B cell (primary cell): ENCODE data around the gene DPP4. TPM values are rescaled to one million over a fixed set of nuclear protein-coding genes. Genes with fewer than 3 reads are reported as not detected.

Experiments
- ATAC-seq: fragments of 200-7000 bp; cut with Tn5 transposase; one replicate; pipeline ENCODE4 v1.10.0; 2021; ENCODE audit warnings: low read depth, mild to moderate bottlenecking, moderate number of reproducible peaks, moderate library complexity
- CTCF ChIA-PET: fragments of 350-600 bp; sonication (Branson Sonifier 250); formaldehyde crosslinking; loops from one replicate; lab custom pipeline; 2021; ENCODE audit warnings: antibody characterized with exemption, inconsistent platforms; lab: Charles Lee
- POLR2A ChIA-PET: fragments of 350-600 bp; sonication (Branson Sonifier 250); formaldehyde crosslinking; loops from one replicate; lab custom pipeline; 2021; ENCODE audit warnings: antibody characterized with exemption; lab: Charles Lee
- DNase-seq: peaks from one replicate; pipeline ENCODE4 v3.0.0; 2013
- H2AFZ ChIP-seq: 2 replicates; pipeline ENCODE4 v1.6.1; 2012; ENCODE audit warnings: mild to moderate bottlenecking, low read depth, low read length; ENCODE audit not compliant: insufficient read depth, poor library complexity, severe bottlenecking
- H3K27ac ChIP-seq, 2 donors: 1 replicate in 1 of 2; 2 replicates in 1 of 2; pipeline ENCODE4 v1.5.1; 2012 to 2013; ENCODE audit warnings: low read length in 2 of 2, mild to moderate bottlenecking in 2 of 2, moderate library complexity in 1 of 2
- H3K27me3 ChIP-seq, 4 experiments: fragments of 200-600 bp in 1 of 4; sonication (generic) in 1 of 4; replicated peaks in 1 of 4; 1 replicate in 2 of 4; 2 replicates in 2 of 4; pipeline versions ENCODE4 v1.6.1 to v1.7.0; 2013 to 2016; ENCODE audit warnings: low read length in 3 of 4, mild to moderate bottlenecking in 2 of 4, mixed read lengths in 1 of 4, moderate library complexity in 1 of 4; ENCODE audit not compliant: insufficient read depth in 4 of 4, control insufficient read depth in 3 of 4; ENCODE audit errors: control extremely low read depth in 1 of 4
- H3K36me3 ChIP-seq, 2 experiments: replicated peaks in 1 of 2; 1 replicate in 1 of 2; 2 replicates in 1 of 2; pipeline versions ENCODE4 v1.6.1 to v1.7.1; 2013; ENCODE audit warnings: low read length in 1 of 2; ENCODE audit not compliant: insufficient read depth in 2 of 2, control insufficient read depth in 1 of 2; ENCODE audit errors: control extremely low read depth in 1 of 2, extremely low read depth in 1 of 2
- H3K4me1 ChIP-seq, 2 donors: fragments of 200-600 bp in 1 of 2; sonication (generic) in 1 of 2; 1 replicate in 1 of 2; 2 replicates in 1 of 2; pipeline versions ENCODE4 v1.5.1 to v1.6.1; 2013 to 2017; ENCODE audit warnings: low read length in 2 of 2; ENCODE audit not compliant: control insufficient read depth in 2 of 2, insufficient read depth in 2 of 2
- H3K4me2 ChIP-seq: replicated peaks from 2 replicates; pipeline ENCODE3; 2012; ENCODE audit warnings: mild to moderate bottlenecking, low read depth, low read length; ENCODE audit not compliant: poor library complexity, severe bottlenecking
- H3K4me3 ChIP-seq, 5 experiments: fragments of 200-600 bp in 1 of 5; sonication (generic) in 1 of 5; 1 replicate in 3 of 5; 2 replicates in 2 of 5; pipeline versions ENCODE4 v1.5.1 to v1.7.0; 2011 to 2016; ENCODE audit warnings: low read length in 4 of 5, mild to moderate bottlenecking in 4 of 5, low read depth in 2 of 5, control low read depth in 1 of 5, moderate library complexity in 1 of 5; ENCODE audit not compliant: insufficient read depth in 1 of 5; ENCODE audit errors: control extremely low read depth in 1 of 5, extremely low read depth in 1 of 5
- H3K79me2 ChIP-seq: fragments of 200-600 bp; sonication (generic); one replicate; pipeline ENCODE4 v1.6.0; 2016; ENCODE audit warnings: low read length; ENCODE audit not compliant: control insufficient read depth, insufficient read depth
- H3K9ac ChIP-seq: fragments of 200-600 bp; sonication (generic); 2 replicates; pipeline ENCODE4 v1.6.1; 2017; ENCODE audit warnings: mild to moderate bottlenecking, low read length, moderate library complexity
- H3K9me3 ChIP-seq, 3 donors: one replicate each; pipeline versions ENCODE4 v1.6.1 to v1.7.1; 2013; ENCODE audit warnings: low read length in 2 of 3; ENCODE audit not compliant: control insufficient read depth in 2 of 3, insufficient read depth in 1 of 3; ENCODE audit errors: control extremely low read depth in 1 of 3
- H4K20me1 ChIP-seq: 2 replicates; pipeline ENCODE4 v1.6.0; 2012; ENCODE audit warnings: mild to moderate bottlenecking, low read length; ENCODE audit not compliant: insufficient read depth, control insufficient read depth, poor library complexity, severe bottlenecking
- H3K27ac Mint-ChIP-seq: one replicate; pipeline ENCODE4 v1.8.0; 2021; ENCODE audit warnings: mixed read lengths
- H3K27me3 Mint-ChIP-seq: one replicate; pipeline ENCODE4 v1.8.0; 2021; ENCODE audit warnings: mixed read lengths
- H3K4me1 Mint-ChIP-seq: one replicate; pipeline ENCODE4 v1.8.0; 2021; ENCODE audit warnings: mixed read lengths
- H3K4me3 Mint-ChIP-seq: one replicate; pipeline ENCODE4 v1.8.0; 2021; ENCODE audit warnings: mixed read lengths
- H3K9me3 Mint-ChIP-seq: one replicate; pipeline ENCODE4 v1.8.0; 2022; ENCODE audit warnings: mixed read lengths; ENCODE audit not compliant: insufficient read depth
- EZH2 ChIP-seq: IDR thresholded peaks from 2 replicates; pipeline ENCODE4 v1.6.1; 2012; ENCODE audit warnings: borderline replicate concordance, low read depth, mild to moderate bottlenecking, moderate library complexity, low read length; ENCODE audit not compliant: insufficient read depth, poor library complexity, severe bottlenecking
- WGBS: methylation state at CpG from one replicate; pipeline ENCODE4 v1.1.5; 2013; ENCODE audit warnings: missing lambda C conversion rate; ENCODE audit not compliant: insufficient coverage; 5-methylcytosine and 5-hydroxymethylcytosine counted together
- intact Hi-C: fragments of 100-400 bp; cut with micrococcal nuclease; formaldehyde crosslinking; loops from one replicate; pipeline ENCODE4 v1.10.0; 2022
- polyA plus RNA-seq: library from polyadenylated mRNA; depleted of rRNA; stranded (reverse); fragments of >200 nt; gene quantifications from 2 replicates; pipeline ENCODE4 v1.2.3, GENCODE V29; 2012
- total RNA-seq, 2 donors: library from RNA; stranded (reverse); fragments of 120-200 nt in 1 of 2; gene quantifications; 1 replicate in 1 of 2; 2 replicates in 1 of 2; pipeline versions ENCODE4 v1.2.3 to v1.2.4, GENCODE V29; 2013 to 2022
- TF ChIP-seq, protein P1 (sequence below): fragments of 200-600 bp; IDR thresholded peaks from one replicate; pipeline ENCODE4 v1.8.0; 2022; ENCODE audit warnings: antibody characterized with exemption, mild to moderate bottlenecking

DPP4 gene
- total and polyA plus RNA-seq, 2 donors (not counting 1 experiment from before 2014, with no cell fraction given) = 0.18 to 1.2 TPM

DNA sequence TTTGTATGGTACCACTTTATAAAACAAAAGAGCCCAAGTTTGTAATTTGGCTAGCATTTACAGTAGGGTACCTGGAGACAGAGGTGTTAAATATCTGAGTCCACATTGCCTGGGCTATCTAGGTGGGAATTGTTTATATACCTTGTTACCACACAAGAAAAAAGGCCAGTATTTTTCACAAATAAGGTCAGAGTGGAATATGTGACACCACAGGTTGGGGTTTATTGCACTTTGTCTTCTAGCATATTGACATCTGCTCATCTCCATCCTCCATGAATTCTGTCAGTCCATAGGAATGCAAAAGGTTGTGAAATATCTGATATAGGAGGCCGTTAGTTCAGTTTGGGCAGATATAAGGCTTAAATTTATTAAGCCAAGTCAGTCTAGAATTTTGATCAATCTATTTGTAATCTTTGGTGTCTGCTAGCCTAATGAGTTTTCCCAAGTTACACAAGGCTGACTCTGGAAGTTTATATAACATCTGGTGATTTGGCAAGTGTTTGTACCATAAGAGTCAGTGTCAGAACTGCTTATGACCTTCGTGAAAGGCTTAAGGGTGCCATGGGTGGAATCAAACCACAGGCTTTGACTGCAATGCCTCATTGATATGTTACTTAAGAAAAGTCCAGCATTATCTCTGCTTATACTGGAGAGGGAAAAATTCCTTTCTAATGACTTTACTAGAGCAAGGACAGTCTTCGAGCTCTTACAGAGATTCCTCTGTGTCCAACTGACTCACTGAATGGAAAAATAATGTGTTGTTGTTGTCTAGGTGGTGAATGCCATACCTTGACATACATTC, 11.3 kb upstream of the DPP4 start:
- no peak overlapping the region for H3K4me2 ChIP-seq
- DNase-seq (no peak), ATAC-seq (no peak)
- intact Hi-C loops = no loop called here
- WGBS = 84% methylated on average over 2 of the region's 3 CpGs
- no peaks in the 10 kb centered on the region for H3K9me3 Mint-ChIP-seq
- no peak overlapping the region for H3K4me3 Mint-ChIP-seq
- peaks cover 0 to 3% (median 0%) of the 10 kb centered on the region in 4 experiments for H3K27me3 ChIP-seq
- TF ChIP-seq, protein P1, sequence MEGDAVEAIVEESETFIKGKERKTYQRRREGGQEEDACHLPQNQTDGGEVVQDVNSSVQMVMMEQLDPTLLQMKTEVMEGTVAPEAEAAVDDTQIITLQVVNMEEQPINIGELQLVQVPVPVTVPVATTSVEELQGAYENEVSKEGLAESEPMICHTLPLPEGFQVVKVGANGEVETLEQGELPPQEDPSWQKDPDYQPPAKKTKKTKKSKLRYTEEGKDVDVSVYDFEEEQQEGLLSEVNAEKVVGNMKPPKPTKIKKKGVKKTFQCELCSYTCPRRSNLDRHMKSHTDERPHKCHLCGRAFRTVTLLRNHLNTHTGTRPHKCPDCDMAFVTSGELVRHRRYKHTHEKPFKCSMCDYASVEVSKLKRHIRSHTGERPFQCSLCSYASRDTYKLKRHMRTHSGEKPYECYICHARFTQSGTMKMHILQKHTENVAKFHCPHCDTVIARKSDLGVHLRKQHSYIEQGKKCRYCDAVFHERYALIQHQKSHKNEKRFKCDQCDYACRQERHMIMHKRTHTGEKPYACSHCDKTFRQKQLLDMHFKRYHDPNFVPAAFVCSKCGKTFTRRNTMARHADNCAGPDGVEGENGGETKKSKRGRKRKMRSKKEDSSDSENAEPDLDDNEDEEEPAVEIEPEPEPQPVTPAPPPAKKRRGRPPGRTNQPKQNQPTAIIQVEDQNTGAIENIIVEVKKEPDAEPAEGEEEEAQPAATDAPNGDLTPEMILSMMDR = no peak
- no peak for TF ChIP-seq EZH2
- peaks cover 0 to 3% (median under 1%) of the 10 kb centered on the region in 3 donors for H3K9me3 ChIP-seq
- POLR2A ChIA-PET = no interaction called here
- H3K4me3 ChIP-seq = no peak overlapping the region
- H3K27ac Mint-ChIP-seq = no peak overlapping the region
- no peak overlapping the region for H3K27ac ChIP-seq
- H3K36me3 ChIP-seq = no peaks in the 10 kb centered on the region
- no peak overlapping the region for H2AFZ ChIP-seq
- CTCF ChIA-PET = no interaction called here
- no peaks in the 10 kb centered on the region for H4K20me1 ChIP-seq
- H3K27me3 Mint-ChIP-seq = peaks cover 16% of the 10 kb centered on the region
- H3K4me1 ChIP-seq = no peaks in the 10 kb centered on the region
- no peak overlapping the region for H3K9ac ChIP-seq
- no peaks in the 10 kb centered on the region for H3K4me1 Mint-ChIP-seq
- H3K79me2 ChIP-seq = no peaks in the 10 kb centered on the region

DNA sequence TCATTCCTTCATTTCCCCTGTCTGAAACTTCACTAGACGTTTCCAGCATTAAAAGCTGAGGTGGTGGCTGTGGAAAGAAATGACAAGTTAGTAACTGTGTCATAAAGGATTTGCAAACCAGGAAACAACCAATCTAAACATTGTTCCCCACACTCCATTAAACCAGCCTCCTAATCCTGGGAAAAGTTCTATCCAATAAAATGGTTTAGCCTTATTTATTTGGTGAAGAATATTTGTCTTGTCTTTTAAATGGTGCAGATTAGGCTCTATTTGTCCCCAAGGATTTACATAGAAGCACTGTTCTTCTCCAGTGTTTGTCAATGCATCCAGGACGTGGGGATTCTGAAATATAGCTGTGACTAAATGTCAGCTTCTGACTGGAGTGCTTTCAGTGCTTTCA, 10.5 kb upstream of the DPP4 start:
- no CpG with 5 or more reads among the region's 2 CpGs for WGBS

More for the DNA sequence above, 10.5 kb upstream of the DPP4 start:
- ATAC-seq = no peak
- H3K9ac ChIP-seq = no peak overlapping the region
- H3K27ac Mint-ChIP-seq = no peak overlapping the region
- TF ChIP-seq, protein P1 = no peak
- TF ChIP-seq EZH2 = no peak
- H3K4me3 Mint-ChIP-seq = no peak overlapping the region
- H3K4me1 ChIP-seq = no peaks in the 10 kb centered on the region
- ChIA-PET CTCF (no interaction called here), POLR2A (no interaction called here)
- peaks cover 16% of the 10 kb centered on the region for H3K27me3 Mint-ChIP-seq
- H3K9me3 Mint-ChIP-seq = no peaks in the 10 kb centered on the region
- no peak for DNase-seq
- H3K79me2 ChIP-seq = no peaks in the 10 kb centered on the region
- H3K4me2 ChIP-seq = no peak overlapping the region
- intact Hi-C loops = no loop called here
- H3K4me3 ChIP-seq = no peak overlapping the region
- H4K20me1 ChIP-seq = no peaks in the 10 kb centered on the region
- H3K4me1 Mint-ChIP-seq = no peaks in the 10 kb centered on the region
- H3K36me3 ChIP-seq = no peaks in the 10 kb centered on the region
- no peak overlapping the region for H3K27ac ChIP-seq
- peaks cover 0 to 3% (median 0%) of the 10 kb centered on the region in 4 experiments for H3K27me3 ChIP-seq
- H2AFZ ChIP-seq = no peak overlapping the region
- peaks cover 0 to 7% (median 3%) of the 10 kb centered on the region in 3 donors for H3K9me3 ChIP-seq
